HG03571 (cell line): Measurements from ENCODE around the gene CPNE5.

Source experiments
- ATAC-seq: cut with Tn5 transposase; IDR thresholded peaks from one replicate; pipeline ENCODE4 v1.9.1; 2021; ENCODE audit not compliant: unreplicated experiment

The CPNE5 gene

DNA sequence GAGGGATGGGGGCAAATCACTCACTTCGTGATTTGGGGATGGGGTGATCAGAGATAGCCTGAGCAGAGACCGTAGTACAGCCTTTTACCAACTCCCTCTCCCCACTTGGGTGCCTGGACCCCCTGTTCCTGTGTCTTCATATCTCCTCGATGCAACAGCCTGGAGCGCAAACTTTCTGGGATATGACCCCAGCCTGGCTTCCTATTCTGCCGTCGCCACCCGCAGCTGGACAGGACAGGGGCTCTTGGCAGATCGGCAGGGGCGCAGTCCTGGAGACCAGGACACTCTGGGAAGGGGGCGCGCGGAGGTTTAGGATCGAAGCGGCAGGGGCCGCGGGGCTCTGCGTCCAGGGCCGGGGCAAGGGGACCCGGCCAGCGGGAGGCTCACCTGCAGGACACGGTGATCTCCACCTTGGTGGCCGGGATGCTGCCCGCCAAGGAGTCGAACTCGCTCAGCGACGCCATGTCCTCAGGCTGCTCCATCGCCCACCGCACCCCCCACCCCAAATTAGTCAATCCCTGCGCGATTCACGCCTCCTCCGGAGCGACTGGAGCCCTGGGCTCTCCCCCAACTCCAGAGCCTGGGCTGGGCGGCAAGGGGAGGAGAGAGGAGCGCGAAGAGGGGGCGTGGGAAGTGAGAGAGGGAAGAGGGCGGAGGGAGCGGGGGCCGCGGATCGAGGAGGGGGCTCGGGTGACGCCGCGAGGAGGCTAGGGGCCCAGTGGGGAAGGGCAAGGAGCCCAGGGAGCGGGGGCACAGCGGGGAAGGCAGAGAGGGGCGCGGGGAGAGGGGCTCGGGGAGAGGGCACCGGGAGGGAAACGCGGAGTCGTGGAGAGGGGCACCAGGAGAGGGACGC is at the start of gene CPNE5:
Gene CPNE5 (minus strand): TSS at position 549 of the 853 bp plus-strand sequence. CDS start 67 bp downstream, at position 482.
- no peak for ATAC-seq

DNA sequence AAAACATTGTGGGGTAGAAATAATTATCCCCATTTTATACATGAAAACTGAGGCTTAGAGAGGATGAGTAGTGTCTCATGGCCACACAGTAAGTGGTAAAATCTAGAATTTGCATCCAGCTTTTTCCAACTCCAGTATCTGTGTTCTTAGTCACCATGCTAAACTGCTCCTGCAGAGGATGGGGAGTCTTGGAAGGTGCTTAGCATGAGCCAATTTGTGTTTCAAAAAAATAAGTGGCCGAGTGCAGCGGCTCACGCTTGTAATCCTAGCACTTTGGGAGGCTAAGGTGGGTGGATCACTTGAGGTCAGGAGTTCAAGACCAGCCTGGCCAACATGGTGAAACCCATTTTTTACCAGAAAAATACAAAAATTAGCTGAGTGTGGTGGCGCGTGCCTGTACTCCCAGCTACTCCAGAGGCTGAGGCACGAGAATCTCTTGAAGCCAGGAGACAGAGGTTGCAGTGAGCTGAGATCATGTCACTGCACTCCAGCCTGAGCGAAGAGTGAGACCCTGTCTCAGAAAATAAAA is 48.9 kb upstream of the CPNE5 start:
- ATAC-seq, result no peak

DNA sequence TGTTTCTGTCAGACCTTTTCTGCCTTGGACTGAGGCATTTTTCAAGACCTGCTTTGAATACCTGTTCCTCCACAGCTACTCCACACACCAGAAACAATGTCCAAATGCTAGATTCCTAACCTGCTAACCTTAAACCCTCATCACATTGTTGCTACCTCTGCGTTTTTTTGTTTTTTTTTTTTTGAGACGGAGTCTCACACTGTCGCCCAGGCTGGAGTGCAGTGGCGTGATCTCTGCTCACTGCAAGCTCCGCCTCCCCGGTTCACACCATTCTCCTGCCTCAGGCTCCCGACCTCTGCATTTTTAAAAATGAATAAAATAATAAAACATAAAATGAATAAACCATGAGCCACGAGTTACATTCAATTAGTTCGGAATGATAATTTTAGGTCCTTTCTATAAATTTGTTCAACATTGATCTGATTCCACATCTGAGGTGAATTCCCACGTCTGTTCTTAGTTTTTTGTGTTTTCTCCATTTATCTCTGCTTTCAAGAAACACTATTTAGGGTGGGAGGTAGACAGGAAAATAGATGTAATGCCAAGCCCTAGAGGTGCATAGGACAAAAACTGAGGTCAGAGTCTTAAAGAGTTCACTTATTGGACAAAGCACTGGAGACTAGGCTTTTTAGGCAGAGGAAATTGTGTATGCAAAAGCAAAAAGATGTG is 47.8 kb upstream of the CPNE5 start:
- no peak for ATAC-seq

DNA sequence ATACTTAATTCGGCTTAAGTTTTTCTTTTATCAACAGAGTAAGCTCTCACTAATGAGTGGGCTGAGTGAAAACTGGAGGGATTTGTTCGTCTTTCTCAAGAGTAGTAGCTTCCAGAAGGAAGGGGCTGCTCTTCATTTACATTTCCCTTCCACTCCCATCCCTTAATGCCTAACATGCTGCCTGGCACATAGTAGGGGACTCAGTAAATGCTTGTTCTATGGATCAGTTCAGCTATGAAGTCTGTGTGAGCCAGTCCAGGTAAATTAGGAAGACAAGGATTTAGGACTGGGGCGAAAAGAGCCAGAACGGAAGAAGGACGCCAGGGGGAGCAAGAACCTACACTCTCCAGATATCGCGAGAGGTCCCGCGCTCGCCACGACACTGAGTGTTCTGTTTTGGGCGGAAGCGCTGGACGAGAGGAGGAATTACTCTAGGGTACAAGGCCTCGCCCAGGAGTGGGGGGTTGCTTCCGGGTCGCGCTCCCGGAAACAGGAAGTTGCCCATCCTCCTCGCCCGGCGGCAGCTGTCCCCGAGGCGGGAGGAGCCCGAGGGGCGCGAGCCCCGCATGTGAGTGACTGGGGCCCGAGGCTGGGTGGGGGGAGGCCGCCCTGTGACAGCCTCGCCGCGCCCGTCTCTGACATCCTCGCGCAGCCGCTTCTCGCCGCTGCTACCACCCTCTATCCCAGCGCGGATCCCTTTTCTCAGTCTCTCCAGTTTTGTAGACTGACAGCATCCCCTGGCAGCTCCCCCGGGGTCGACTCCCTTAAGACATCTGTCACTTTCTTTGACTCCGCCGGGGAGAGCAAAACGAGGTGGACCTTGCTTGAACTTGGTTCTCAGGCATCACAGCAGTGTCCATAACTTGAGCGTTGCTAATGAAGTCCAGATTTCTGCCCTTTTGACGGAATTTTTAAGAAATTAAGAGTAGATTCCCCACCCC is 46.5 kb upstream of the CPNE5 start, which contains the start of gene C6orf89:
Gene C6orf89 (plus strand): TSS at position 492 of the 941 bp plus-strand sequence. CDS start 13,493 bp downstream, outside the sequence.
- peak; percentile 95 for ATAC-seq

DNA sequence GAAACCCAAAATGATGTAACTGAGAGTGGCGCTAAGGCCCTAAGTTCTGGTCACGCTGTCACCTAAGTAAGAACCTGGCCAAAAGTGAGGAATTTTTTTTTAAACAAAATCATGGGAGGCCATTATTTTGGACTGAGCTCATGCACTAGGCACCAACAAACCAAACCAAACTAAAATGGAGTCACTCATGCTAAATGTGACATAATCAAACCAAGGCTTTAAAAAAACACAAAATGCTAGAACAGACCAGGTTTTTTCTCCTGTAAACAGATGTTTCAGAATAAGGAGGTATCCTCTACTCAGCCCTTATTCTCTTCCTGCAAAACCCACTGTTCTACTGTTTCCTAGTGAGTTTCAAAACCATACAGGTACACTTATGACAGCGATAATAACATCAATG is 45.4 kb upstream of the CPNE5 start:
- no peak for ATAC-seq

DNA sequence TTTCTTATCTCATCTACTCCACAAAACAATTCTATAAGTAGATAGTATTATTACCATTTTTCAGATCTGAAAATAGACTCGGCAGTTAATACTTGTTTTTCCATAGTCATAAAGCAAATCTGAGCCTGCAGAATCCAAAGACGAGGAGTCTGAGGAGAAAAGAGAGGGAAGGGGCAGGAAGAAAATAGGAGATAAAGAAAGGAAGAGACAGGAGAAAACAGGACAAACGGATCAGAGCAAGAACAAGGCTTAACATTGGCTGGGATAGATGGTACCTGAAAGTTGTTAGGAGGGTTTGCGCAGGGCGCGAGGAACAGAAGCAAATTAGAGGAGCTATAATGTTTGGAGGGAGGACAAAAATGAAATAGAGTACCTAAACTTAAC is 36.0 kb upstream of the CPNE5 start:
- ATAC-seq, result no peak

DNA sequence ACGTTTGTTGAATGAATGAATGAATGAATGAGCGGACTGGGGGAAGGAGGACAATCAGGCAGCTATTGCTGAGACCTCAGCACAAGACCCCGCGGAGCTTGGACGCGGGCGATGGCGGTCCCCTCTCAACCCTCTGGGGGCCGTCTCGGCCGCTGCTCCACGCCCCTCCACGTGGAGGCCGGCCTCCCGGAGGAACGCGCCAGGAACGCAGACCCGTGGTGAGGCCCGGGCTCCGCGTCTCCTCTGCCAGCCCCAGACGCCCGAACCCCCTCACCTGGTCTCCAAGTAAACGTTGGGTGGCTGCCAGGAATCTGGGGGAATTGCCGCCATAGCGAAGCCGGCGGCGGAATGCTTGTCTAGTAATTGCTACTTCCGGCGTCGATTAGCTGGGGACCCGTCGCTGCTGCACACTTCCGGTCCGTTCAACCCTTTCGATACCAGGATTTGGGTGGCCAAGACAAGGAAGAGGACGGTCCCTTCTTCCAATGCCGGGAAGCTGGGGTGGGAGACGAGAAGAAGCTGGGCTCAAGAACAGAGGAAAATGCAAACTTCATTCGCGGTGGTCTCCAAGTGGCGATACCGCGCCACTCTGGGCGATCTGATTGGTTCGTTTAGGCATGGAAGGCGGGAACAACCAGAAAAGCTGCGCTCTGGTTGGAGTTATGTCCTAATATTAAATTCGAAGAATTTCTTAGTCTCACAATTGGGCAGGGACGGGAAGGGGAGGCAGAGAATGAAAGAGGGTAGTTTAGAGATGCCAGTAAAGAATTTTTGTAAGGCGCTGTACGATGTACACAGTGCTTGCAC is 35.4 kb upstream of the CPNE5 start, which contains the start of gene PPIL1:
Gene PPIL1 (minus strand): TSS at position 361 of the 807 bp plus-strand sequence. CDS start 31 bp downstream, at position 330.
- peak; percentile 75 for ATAC-seq

DNA sequence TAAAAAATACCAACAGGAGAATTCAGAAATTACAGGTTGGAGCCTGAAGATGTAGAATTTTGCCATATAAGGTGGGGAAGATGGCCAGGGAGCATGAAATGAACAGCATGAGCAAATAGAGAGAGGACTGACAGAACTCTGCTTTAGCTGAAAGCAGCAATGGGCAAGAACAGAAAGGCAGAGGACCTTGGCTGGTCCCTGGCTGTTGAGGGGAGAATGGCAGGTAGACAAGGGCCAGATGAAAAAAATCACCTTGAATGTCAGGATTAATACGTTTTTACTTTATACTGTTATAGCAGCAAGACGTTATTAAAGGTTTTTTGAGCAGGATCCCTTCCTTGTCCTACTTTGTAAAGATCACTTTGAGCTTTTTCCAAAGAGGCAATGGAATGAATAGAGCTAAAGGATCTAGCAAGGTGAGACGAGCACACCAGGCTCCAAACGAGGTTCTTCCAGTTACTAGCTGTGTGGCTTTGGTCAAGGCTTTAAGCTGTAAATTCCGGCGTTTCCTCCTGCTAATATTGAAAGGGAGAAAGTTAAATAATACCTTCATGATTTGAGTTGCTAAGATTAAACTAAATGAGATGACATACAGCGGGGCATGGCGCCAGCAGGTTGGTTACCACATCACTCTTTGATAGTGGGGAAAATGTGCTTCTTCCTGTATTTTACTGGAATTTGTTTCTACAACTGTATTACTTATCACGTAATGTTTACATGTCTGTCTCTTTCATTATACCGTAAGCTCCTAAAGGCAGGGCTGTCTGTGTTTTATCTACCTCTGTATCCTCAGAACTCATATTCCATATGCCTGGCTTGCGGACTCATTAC is 34.6 kb upstream of the CPNE5 start:
- no peak for ATAC-seq

DNA sequence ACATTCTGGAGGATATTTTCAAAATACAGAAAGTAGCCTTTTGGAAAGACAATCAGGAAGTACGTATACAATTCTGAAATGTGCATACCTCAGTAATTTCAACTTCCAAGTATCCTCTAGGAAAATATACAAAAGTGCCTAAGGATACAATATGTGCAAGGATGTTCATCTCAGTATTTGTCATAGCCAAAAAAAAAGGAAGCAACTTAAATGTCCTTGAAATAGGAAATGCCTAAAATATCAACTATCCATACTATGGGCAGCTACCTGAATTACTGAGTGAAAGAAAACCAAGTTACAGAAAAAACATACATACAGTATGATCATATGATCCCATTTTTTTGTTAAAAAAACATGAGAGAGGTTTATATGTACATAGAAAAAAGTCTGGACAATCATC is 33.9 kb upstream of the CPNE5 start:
- no peak for ATAC-seq

DNA sequence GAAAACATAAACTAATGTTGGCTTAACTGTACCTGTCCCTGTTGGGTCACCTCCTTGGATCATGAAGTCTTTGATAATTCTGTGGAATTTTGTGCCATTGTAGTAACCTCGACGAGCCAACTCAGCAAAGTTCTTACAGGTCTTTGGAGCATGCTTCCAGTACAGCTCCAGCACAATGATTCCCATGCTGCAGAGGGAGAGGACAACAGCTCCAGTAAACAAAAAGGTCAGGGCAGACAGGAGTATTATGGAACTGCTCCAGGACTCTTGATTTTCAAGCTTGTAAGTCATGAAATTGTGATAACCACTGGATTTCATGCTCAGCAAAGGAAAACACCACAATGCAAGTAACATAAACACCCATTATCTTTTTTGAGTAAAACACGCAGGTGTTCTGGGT is 32.4 kb upstream of the CPNE5 start:
- ATAC-seq, result no peak

DNA sequence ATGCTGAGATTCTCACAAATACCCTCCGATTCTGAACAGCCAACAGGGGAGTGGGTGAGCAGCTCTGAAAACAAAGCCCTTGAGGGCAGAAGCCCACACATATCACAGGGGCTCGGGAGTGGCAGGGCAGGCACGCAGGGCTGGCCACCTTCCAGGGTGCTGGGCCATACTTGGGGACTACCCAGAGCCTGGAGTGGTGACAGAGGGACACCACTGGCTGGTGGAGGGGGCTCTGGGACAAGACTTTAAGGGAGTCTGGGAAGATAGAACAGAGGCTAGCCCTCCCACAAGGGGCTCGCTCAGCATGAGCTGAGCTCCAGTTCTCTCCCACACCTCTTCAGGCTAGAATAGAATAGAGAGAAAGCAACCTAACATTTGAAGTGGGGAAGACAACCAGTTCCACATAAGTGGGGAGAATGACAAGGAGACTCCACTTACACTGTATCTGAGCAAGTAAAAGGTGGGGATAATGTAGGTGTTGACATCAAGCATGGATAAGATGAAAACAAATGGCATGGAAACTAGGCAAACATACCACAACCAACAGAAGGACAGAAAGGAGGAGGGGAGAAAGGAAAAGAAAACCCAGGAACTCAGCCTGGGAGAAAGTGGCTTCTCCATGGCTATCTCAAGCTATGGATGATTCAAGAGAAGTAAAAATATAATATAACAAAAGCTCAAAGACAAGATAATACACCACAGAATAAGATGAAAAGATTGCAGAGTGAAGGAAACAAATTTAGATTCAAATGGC is 28.4 kb upstream of the CPNE5 start:
- no peak for ATAC-seq

DNA sequence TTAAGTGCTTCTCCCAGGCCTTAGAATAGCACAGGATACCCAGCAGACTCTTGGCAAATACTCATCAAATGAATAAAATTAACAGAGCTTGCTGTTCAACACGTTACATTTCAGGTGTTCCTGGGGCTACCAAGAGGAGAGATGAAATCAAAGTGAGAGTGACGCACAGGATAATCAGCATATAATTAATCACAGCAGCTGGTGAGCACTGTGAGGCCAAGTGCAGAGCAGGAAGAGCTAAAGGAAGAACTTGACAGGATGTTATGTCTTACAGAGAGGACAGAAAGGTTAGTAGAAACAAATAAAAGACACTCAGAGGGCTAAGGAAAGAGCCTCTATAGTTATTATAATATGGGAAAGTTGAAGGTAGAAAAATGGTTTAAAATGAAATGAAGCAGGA is 26.6 kb upstream of the CPNE5 start:
- ATAC-seq, result no peak

DNA sequence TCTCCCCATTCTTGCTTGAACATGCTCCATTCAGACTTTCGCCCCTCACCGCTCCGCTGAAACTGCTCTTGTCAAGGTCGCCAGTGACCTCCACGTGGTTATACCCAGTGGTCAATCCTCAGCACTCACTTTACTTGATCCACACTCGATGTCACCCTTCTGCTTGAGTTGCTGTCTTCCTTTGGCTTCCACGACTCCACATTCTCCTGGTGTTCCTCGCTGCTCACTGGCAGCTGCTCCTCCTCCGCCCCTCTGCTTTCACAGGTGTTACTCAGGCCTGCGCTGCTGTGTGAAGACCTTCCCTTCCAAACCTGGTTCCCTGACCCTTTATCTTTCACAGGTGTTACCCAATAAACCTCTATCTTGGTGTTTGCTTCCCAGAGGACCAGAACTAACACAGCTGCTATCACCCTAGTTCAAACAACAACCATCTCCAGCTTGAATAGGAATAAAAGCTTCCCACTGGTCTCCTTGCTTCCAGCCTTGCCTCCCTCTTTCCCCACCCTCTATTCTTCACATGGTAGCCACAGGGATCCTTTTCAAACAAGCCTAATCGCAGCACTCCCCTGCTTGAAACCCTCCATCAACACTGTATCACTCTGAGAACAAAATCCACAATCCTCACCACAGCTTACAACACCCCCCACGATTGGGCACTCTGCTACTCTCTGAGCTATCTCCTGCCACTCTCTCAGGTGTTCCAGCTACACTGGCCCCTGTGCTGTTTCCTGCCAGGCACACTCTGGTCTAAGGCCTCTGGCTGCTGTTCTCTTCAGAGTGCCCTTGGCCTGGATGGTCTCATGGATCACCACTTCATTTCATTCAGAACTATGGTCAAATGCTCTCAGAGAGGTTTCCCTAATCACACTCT is 24.7 kb upstream of the CPNE5 start:
- no peak for ATAC-seq

DNA sequence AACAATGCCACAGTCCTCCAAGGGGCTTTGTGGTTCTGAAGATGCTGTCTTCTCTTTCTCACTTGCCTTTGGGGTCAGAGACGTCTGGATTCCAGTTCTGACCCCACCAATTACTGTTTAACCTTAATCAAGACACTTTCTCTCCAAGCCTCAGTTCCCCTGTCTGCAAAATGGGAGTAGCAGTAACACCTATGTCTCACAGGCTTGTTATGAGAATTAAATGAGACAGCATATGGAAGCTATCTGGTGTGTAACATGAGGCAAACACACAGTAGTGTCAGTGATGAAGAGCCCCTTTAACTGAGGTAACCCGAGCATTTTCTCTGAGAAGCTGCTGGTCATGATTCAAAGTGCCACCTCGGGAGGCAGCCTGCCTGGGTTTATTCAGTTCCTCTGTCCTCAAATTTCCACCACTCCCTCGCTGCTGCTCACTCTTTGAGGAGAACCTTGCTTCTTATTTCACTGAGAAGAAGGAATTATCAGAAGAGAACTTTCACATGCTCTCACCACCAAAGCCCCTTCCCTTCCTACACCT is 23.7 kb upstream of the CPNE5 start:
- no peak for ATAC-seq

DNA sequence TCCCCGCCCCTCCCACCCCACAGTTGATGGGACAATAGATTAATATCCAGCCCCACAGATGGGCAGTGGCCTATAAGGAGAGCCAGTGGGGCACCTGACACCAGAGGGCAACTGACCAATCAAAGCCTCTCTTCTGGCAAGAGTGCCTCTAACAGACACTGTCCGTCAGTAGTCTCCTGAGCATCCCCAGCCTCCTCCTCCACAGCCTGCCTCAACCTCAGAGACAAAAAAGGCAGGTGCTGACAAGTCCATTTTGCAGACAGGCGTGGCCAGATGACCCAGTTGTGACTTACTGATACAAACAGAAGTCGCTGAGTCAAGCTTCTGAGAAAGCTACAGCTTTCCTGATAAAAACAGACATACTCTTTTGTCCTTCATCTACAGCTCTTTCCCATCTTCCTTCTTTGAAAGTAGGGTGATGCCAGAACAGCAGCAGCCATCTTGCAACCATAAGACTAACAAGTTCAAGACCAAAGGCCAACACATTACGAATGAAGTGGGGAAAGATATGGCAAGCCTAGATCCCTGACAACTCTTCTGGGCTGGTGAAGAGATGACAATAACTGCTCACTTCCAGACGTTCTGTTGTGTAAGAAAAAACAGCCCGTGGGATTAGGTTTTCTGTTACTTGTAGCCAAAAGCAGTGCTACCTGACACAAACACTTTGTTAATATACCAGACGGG is 23.1 kb upstream of the CPNE5 start:
- ATAC-seq, result no peak

DNA sequence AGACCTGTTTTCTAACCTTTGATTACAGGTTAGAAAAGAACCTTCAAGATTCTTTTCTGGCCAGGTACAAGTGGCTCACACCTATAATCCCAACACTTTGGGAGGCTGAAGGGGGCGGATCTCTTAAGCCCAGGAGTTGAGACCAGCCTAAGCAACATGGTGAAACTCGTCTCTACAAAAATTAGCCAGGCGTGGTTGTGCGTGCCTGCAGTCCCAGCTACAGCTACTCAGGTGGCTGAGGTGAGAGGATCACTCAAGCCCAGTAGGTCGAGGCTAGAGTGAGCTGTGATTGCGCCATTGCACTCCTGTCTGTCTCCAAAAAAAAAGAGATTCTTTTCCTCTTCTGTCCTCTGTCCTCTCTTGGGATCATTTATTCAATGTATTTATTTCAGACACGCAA is 20.9 kb upstream of the CPNE5 start:
- ATAC-seq, result no peak
